K562 (cell line): ENCODE results near the gene ST6GALNAC2. TPM values are rescaled to one million over a fixed set of nuclear protein-coding genes. Genes with fewer than 3 reads are reported as not detected.

Experiments used
- CBX5 ChIP-seq: IDR thresholded peaks from 2 replicates; pipeline ENCODE4 v1.6.1; 2014; ENCODE audit warnings: low read depth, borderline replicate concordance
- HDAC1 ChIP-seq, 2 experiments: fragments of 450-650 bp; IDR thresholded peaks; 2 replicates each; pipeline ENCODE4 v1.6.1; 2016 to 2017; ENCODE audit warnings: inconsistent platforms in 1 of 2, mild to moderate bottlenecking in 1 of 2, moderate library complexity in 1 of 2
- HSF4 ChIP-seq: fragments of 250-450 bp; sonication (Bioruptor Pico); IDR thresholded peaks from 2 replicates; pipeline ENCODE4 v2.1.2; 2022; ENCODE audit warnings: mild to moderate bottlenecking, moderate library complexity, borderline replicate concordance
- JUND ChIP-seq, 2 experiments: IDR thresholded peaks; 2 replicates in 1 of 2; 3 replicates in 1 of 2; pipeline ENCODE4 v1.6.1; 2011; ENCODE audit warnings: borderline replicate concordance in 2 of 2, low read depth in 2 of 2, low read length in 2 of 2, improper control_type of control experiment in 1 of 2, missing biosample characterization in 1 of 2, missing genetic modification characterization in 1 of 2, missing genetic modification reagents in 1 of 2
- MIER1 ChIP-seq: fragments of 450-650 bp; IDR thresholded peaks from 2 replicates; pipeline ENCODE4 v1.6.1; 2016; ENCODE audit warnings: antibody characterized with exemption, mild to moderate bottlenecking, low read depth
- NCOA1 ChIP-seq: fragments of 450-650 bp; IDR thresholded peaks from 2 replicates; pipeline ENCODE4 v1.6.1; 2016; ENCODE audit warnings: low read depth
- PML ChIP-seq: IDR thresholded peaks from 2 replicates; pipeline ENCODE4 v1.6.1; 2012; ENCODE audit warnings: low read length, inconsistent platforms
- PTBP1 ChIP-seq: fragments of 200-400 bp; formaldehyde crosslinking; IDR thresholded peaks from 2 replicates; pipeline ENCODE4 v1.6.1; 2017; ENCODE audit warnings: low read depth, low read length
- RBBP5 ChIP-seq: fragments of 200-600 bp; sonication (generic); IDR thresholded peaks from 2 replicates; pipeline ENCODE4 v1.6.1; 2012; ENCODE audit warnings: borderline replicate concordance, mild to moderate bottlenecking, low read length, control low read depth, inconsistent platforms; ENCODE audit not compliant: insufficient read depth, poor library complexity, severe bottlenecking
- SMARCB1 ChIP-seq: IDR thresholded peaks from 2 replicates; pipeline ENCODE4 v1.6.1; 2011; ENCODE audit warnings: improper control_type of control experiment, low read depth; ENCODE audit not compliant: insufficient read length
- TRIM28 ChIP-seq: fragments of 450-650 bp; IDR thresholded peaks from 2 replicates; pipeline ENCODE4 v1.6.1; 2017
- ZNF79 ChIP-seq: fragments of 250-450 bp; sonication (Bioruptor Pico); IDR thresholded peaks from 2 replicates; pipeline ENCODE4 v1.4.0; 2020; ENCODE audit warnings: low read depth, mild to moderate bottlenecking, moderate library complexity
- polyA plus RNA-seq, 8 experiments: library from polyadenylated mRNA; depleted of rRNA in 4 of 8; stranded (reverse) in 5 of 8; unstranded in 3 of 8; fragments of >200 nt; fragmentation: Nextera tagmentation in 2 of 8; fragmentation: Illumina TruSeq in 1 of 8; extraction: Ambion mirVana in 2 of 8; extraction: Trizol in 1 of 8; gene quantifications; 2 replicates each; pipeline versions ENCODE4 v1.2.1 to v1.2.3, GENCODE V29; 2011 to 2014; ENCODE audit warnings: inconsistent platforms in 1 of 8, missing spikeins in 1 of 8
- total RNA-seq, 7 experiments: library from RNA; depleted of rRNA in 6 of 7; stranded (reverse); fragments of >200 nt in 6 of 7; fragmentation: Illumina TruSeq in 2 of 7; extraction: Trizol in 2 of 7; gene quantifications; 2 replicates each; pipeline versions ENCODE4 v1.2.1 to v1.2.3, GENCODE V29; 2011 to 2021; ENCODE audit warnings: low replicate concordance in 1 of 7
- TF ChIP-seq, protein P1 (sequence below): fragments of 450-650 bp; IDR thresholded peaks from one replicate; pipeline ENCODE4 v1.6.1; 2018; ENCODE audit warnings: mild to moderate bottlenecking, moderate library complexity; ENCODE audit not compliant: partially characterized antibody
- TF ChIP-seq, protein P2 (sequence below), 2 experiments: fragments of 450-650 bp; conservative IDR thresholded peaks; 2 replicates each; pipeline ENCODE4 v1.6.1; 2017; ENCODE audit warnings: mild to moderate bottlenecking in 2 of 2, moderate library complexity in 2 of 2
- TF ChIP-seq, protein P3 (sequence below): fragments of 450-650 bp; IDR thresholded peaks from 2 replicates; pipeline ENCODE4 v1.6.1; 2016; ENCODE audit warnings: low read depth

The ST6GALNAC2 gene
- total and polyA plus RNA-seq, 9 of the 15 experiments (the other 6 are each of a cell fraction or from before 2014, with no cell fraction given), result 0.18 TPM; not detected in 8

DNA sequence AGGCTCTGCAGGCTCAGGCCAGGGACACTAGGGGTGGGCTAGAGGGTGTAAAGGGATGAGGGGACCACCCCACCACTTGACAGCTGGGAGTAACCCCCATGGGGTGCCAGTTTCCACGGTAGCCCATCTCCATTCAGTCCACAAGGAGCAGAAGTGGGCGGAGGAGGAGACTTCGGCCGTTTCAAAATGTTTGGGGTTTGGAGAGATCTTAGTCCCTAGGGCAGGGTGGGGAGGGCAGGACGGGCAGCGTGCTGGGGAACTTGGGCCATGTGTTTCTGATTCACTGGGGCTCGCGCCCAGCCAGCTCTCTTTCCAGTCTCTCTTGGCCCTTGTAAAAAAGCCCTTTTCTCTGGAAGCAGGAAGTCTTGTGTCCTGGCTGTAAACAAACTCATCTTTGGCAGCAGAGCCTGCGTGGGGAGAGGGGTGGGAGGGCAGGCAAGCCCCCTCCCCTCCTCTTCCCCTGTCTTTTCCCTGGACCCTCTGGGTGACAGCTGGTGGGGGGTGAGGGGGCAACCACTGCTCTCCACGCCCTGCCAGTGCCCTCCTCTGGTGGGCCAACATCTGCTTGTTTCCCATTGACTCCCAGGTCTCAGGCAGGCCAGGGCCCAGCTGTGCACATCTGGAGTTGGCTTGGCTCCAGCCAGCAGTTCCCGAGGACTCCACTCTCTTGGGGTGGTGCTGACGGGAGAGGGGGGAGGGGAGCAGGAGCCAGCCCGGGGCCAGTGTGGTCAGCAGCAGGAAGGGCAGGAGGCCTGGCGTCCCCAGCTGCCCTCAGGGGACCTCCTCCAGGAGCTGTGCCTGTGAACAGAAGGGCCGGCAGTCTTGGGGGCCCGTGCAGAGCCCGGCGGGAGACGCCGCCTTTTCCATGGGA is 56.2 kb downstream of the ST6GALNAC2 start (continued):
- TF ChIP-seq TRIM28 (peak; percentile 18; the same call in 1 of the 2 replicates), ZNF79 (CRISPR knock-in tag) (no peak), PML (no peak), PTBP1 (no peak), CBX5 (no peak), NCOA1 (no peak), HDAC1 (IDR thresholded peaks at IDR 0.05) (peak in 1 of 2 experiments; percentile 31; a peak in 1 of 4 replicates), RBBP5 (no peak), HSF4 (CRISPR knock-in tag) (no peak), JUND (IDR thresholded peaks at IDR 0.05; ENCODE audit: borderline replicate concordance, low read depth, low read length) (no peak), JUND (tag; IDR thresholded peaks at IDR 0.05; ENCODE audit: borderline replicate concordance, low read depth, low read length) (no peak), MIER1 (no peak), SMARCB1 (no peak)
- TF ChIP-seq, protein P1, sequence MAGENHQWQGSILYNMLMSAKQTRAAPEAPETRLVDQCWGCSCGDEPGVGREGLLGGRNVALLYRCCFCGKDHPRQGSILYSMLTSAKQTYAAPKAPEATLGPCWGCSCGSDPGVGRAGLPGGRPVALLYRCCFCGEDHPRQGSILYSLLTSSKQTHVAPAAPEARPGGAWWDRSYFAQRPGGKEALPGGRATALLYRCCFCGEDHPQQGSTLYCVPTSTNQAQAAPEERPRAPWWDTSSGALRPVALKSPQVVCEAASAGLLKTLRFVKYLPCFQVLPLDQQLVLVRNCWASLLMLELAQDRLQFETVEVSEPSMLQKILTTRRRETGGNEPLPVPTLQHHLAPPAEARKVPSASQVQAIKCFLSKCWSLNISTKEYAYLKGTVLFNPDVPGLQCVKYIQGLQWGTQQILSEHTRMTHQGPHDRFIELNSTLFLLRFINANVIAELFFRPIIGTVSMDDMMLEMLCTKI, result no peak
- TF ChIP-seq, protein P2, sequence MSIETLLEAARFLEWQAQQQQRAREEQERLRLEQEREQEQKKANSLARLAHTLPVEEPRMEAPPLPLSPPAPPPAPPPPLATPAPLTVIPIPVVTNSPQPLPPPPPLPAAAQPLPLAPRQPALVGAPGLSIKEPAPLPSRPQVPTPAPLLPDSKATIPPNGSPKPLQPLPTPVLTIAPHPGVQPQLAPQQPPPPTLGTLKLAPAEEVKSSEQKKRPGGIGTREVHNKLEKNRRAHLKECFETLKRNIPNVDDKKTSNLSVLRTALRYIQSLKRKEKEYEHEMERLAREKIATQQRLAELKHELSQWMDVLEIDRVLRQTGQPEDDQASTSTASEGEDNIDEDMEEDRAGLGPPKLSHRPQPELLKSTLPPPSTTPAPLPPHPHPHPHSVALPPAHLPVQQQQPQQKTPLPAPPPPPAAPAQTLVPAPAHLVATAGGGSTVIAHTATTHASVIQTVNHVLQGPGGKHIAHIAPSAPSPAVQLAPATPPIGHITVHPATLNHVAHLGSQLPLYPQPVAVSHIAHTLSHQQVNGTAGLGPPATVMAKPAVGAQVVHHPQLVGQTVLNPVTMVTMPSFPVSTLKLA (conservative IDR thresholded peaks at IDR 0.05), result peak in 1 of 2 experiments; percentile 16; a peak in 1 of 4 replicates
- TF ChIP-seq, protein P3, sequence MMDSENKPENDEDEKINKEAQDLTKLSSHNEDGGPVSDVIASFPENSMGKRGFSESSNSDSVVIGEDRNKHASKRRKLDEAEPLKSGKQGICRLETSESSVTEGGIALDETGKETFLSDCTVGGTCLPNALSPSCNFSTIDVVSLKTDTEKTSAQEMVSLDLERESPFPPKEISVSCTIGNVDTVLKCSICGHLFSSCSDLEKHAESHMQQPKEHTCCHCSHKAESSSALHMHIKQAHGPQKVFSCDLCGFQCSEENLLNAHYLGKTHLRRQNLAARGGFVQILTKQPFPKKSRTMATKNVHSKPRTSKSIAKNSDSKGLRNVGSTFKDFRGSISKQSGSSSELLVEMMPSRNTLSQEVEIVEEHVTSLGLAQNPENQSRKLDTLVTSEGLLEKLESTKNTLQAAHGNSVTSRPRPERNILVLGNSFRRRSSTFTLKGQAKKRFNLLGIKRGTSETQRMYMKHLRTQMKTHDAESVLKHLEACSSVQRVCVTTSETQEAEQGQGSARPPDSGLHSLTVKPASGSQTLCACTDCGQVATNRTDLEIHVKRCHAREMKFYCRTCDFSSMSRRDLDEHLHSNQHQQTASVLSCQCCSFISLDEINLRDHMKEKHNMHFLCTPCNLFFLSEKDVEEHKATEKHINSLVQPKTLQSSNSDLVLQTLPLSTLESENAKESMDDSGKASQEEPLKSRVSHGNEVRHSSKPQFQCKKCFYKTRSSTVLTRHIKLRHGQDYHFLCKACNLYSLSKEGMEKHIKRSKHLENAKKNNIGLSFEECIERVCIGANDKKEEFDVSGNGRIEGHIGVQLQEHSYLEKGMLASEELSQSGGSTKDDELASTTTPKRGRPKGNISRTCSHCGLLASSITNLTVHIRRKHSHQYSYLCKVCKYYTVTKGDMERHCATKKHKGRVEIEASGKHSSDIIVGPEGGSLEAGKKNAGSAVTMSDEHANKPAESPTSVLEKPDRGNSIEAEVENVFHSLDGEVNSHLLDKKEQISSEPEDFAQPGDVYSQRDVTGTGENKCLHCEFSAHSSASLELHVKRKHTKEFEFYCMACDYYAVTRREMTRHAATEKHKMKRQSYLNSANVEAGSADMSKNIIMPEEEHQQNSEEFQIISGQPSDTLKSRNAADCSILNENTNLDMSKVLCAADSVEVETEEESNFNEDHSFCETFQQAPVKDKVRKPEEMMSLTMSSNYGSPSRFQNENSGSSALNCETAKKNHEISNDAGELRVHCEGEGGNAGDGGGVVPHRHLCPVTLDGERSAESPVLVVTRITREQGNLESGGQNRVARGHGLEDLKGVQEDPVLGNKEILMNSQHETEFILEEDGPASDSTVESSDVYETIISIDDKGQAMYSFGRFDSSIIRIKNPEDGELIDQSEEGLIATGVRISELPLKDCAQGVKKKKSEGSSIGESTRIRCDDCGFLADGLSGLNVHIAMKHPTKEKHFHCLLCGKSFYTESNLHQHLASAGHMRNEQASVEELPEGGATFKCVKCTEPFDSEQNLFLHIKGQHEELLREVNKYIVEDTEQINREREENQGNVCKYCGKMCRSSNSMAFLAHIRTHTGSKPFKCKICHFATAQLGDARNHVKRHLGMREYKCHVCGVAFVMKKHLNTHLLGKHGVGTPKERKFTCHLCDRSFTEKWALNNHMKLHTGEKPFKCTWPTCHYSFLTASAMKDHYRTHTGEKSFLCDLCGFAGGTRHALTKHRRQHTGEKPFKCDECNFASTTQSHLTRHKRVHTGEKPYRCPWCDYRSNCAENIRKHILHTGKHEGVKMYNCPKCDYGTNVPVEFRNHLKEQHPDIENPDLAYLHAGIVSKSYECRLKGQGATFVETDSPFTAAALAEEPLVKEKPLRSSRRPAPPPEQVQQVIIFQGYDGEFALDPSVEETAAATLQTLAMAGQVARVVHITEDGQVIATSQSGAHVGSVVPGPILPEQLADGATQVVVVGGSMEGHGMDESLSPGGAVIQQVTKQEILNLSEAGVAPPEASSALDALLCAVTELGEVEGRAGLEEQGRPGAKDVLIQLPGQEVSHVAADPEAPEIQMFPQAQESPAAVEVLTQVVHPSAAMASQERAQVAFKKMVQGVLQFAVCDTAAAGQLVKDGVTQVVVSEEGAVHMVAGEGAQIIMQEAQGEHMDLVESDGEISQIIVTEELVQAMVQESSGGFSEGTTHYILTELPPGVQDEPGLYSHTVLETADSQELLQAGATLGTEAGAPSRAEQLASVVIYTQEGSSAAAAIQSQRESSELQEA, result no peak
